ENCODE measurements around the gene HDAC4.

DNA sequence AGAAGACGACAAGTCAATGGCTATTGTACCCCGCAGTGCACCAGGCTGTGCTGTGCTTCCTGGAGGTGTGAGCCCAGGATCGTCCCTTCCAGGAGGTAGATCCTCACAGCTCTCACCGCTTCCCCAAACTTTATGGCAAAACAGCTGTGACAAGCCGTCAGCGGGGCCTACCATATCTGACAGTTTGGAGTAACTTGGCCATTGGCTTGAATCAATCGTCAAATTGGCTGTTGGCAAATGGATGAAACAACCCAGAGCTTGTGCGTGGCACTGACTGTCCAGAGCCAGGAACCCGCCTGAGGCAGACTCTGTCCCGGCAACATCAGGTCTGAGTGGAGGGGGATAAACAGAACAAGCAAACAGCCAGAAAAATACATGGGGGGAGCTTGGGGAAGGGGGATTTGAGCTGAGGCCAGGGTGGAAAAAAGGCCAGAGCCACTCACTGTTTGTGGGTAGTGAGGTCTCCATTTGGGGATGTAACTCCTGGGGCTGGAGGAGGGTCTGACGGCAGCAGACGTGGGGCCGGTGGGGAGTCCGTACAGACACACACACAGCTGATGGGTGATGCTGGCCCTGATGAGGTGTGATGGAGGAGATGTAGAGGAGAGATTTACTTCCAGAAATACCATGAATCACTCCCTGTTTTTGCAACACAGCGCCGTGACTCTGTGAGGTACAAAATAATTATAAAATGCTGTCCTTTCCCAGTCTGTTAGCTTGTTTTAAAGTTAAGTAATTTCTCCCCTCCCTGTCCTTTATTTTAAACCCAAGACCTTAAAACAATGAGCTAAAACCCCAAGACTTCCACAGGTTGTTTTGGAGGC, 378.2 kb downstream of the HDAC4 start:
- TF ChIP-seq EP300 (IDR thresholded peaks at IDR 0.05), result no peak
- TF ChIP-seq, protein P1, sequence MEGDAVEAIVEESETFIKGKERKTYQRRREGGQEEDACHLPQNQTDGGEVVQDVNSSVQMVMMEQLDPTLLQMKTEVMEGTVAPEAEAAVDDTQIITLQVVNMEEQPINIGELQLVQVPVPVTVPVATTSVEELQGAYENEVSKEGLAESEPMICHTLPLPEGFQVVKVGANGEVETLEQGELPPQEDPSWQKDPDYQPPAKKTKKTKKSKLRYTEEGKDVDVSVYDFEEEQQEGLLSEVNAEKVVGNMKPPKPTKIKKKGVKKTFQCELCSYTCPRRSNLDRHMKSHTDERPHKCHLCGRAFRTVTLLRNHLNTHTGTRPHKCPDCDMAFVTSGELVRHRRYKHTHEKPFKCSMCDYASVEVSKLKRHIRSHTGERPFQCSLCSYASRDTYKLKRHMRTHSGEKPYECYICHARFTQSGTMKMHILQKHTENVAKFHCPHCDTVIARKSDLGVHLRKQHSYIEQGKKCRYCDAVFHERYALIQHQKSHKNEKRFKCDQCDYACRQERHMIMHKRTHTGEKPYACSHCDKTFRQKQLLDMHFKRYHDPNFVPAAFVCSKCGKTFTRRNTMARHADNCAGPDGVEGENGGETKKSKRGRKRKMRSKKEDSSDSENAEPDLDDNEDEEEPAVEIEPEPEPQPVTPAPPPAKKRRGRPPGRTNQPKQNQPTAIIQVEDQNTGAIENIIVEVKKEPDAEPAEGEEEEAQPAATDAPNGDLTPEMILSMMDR (IDR thresholded peaks at IDR 0.05), result no peak
